A172 (cell line): ENCODE results near the gene ABLIM2. TPM values are rescaled to one million over a fixed set of nuclear protein-coding genes. Genes with fewer than 3 reads are reported as not detected.

Experiments
- DNase-seq: peaks from one replicate; pipeline ENCODE4 v3.0.0-alpha.2; 2015; ENCODE audit warnings: low spot score
- total RNA-seq: library from RNA; depleted of rRNA; stranded (reverse); fragments of >200 nt; shearing (Covaris generic); gene quantifications from 2 replicates; pipeline ENCODE4 v1.2.3, GENCODE V29; 2014

The ABLIM2 gene
- total RNA-seq, 1 experiment from 2014 or later, result 5.1 TPM

DNA sequence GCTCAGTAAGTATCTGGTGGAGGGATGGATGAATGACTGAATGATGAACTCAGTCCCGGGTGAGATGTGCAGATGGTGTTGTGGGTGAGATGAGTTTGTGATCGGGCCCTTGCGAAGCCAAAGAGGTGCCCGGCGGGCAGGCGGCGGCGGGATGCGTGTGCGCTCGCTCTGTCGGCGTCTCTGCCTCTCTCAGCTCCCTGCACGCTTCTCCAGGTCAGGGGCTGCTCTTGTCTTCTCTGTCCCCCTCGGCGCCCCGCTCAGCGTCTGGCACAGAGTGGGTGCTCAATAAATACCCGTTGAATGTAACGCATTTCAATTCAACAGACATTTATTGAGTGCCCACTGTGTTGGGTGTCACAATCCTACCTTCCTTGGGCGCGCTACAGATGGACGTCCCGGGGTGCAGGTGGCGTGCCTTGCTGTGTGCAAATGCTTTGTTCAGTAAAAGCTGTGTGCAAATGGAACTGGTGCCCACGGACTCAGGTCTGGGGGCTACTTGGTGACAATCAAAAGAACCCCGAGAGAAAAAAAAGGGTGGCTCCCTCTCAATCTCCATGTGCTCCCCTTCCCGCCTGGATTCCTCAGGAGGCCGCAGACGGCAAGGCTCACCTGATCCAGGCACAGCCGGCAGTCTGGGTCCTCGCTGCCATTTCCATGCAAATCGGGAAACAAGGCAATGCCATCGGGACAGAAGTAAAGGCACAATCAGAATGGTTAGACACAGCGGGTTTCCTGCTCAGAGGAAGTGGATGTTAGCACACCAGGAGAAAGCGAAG lies 153.4 kb downstream of the ABLIM2 start:
- no peak for DNase-seq

- DNase-seq, result no peak
Measured at GRCh38 chr4:8004066-8004465, 154.5 kb downstream of the ABLIM2 start.

GRCh38 chr4:8002525-8003309 lies 155.9 kb downstream of the ABLIM2 start:
- no peak for DNase-seq

DNA sequence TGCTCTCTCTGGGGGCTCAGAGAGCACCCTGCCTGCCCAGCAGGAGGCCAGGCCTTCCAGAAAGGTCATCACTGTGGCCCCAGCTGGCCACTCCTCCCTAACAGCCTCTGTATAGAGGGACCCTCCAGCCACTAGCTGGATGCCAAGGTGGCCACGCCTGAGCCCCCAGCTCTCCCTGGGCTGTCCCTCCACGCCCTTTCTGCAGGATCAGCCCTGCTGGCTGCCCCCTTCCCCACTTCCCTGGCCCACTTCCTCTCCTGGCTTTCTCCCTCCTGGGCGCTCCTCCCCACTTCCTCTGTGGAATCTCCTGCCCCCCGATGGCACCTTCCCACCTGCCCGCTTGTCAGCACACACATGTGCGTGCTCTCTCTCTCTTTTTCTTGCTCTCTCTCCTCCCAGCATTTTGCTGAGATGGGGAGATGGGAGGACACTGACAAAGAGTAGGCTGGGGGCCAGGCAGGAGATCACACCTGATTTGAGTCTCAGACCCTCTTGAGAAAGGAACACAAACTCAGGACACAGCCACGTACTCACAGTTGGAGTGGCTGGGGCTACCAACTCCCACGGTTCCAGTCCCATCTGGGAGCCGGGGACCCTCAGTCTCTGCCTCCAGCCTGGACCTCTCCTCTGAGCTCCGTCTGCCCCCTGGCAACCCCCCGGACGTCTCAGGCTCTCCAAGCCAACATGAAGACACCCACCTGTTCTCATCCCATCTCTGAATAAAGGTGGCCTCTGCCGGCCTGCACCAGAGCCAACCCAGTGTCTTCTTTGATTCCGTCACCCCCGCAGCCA lies 156.9 kb downstream of the ABLIM2 start:
- no peak for DNase-seq

- no peak for DNase-seq
Measured at GRCh38 chr4:8000721-8001491, 157.7 kb downstream of the ABLIM2 start.

- DNase-seq, result no peak
Measured at GRCh38 chr4:8000247-8000646, 158.4 kb downstream of the ABLIM2 start.

- no peak for DNase-seq
Measured at GRCh38 chr4:7999695-8000094, 158.9 kb downstream of the ABLIM2 start.

- no peak for DNase-seq
Measured at GRCh38 chr4:7999279-7999678, 159.3 kb downstream of the ABLIM2 start.

- no peak for DNase-seq
Measured at GRCh38 chr4:7998447-7998846, 160.2 kb downstream of the ABLIM2 start.

DNA sequence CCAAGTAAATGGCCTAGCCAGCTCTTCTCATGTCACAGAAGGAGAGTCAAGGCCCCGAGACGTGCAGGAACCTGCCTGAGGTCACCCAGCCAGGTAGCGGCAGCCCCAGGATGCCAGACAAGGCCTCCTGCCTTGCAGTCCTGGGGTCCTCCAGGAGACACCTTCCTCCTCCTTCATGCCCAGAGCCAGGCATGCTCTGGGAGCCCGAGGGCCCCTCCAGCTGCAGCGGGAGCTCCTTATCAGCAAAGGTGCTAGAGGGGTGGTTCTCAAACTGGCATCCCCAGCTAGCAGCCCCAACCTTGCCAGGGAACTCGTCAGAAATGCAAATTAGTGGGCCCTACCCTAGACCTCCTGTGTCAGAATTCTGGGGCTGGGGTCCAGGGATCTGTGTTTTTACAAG lies 162.7 kb downstream of the ABLIM2 start:
- no peak for DNase-seq

DNA sequence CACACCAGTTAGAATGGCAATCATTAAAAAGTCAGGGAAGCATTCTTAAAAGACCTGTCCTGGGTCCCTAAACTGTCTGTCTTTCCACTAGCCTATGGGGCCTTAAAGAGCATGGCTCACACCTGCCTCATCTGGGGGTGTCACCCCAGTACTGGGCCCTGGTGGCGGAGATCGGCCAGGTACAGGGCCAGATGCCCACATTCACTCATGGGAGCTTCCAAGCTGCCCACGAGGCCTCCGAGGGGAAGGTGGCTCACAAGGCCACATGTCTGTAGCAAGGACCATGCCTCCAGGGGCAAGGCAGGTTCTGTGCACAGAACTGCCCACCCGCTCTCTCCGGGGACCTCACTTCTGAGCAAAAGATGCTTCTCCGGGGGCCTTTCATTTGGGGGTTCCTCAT lies 163.5 kb downstream of the ABLIM2 start:
- DNase-seq, result no peak

DNA sequence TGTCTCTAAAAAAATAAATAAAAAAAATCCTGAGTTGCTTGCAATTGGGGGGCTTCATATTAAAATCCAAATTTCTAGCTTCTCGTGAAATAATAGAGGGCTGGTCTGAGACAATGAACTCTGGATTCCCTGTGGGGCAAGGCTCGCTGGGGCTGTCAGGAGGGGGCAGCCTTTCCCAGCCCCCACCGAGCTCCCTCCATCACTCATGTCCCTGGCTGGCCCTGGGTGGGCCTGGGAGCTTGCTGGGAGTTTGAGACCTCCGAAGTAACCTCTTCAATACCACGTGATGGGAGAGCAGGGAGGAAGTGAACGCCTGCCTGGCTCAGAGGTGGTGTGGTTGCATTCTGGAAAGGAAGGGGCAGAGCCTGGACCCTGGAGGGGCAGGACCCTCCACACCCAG lies 164.9 kb downstream of the ABLIM2 start:
- no peak for DNase-seq

GRCh38 chr4:7992846-7993245 lies 165.8 kb downstream of the ABLIM2 start:
- no peak for DNase-seq

- DNase-seq, result no peak
Measured at GRCh38 chr4:7990807-7991459, 167.7 kb downstream of the ABLIM2 start.

DNA sequence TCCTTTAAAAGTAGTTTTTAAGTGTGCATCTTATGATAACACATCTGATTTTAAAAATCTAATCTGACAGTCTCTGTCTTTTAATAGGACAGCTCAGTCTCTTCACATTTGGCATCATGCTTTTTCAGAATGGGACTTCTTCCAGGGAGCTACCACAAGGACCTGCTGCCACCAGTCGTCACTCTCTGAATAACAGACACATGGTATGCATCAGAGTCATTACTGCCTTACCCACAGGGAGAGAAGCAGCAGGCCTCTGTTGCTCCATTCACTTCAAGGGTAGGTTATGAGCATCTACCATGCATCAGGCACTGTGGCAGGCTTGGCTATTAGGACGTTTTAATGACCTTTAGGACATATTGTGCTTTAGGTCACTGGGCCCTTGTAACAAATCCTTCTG lies 169.0 kb downstream of the ABLIM2 start:
- no peak for DNase-seq

DNA sequence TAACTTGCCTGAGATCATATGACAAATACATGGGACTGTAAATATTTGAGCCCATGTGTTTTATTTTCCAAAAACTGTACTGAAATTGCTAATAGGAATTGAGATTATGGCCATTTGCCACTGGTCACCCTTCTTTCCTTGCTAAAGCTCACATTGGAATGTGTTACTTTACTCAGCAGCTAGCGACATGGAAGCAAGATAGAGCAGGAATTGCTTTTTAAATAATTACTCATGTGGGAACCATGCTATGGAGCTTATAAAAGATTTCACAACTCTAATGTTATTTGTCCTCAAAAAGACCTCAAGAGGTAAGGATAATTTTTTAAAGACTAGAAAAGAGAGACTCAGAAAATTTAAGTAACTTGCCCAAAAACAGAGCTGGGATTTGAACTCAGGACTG lies 170.2 kb downstream of the ABLIM2 start:
- peak; percentile 37 for DNase-seq

GRCh38 chr4:7987148-7987989 lies 171.2 kb downstream of the ABLIM2 start:
- DNase-seq, result peak; percentile 76

GRCh38 chr4:7985891-7986441 lies 172.6 kb downstream of the ABLIM2 start:
- DNase-seq, result no peak

DNA sequence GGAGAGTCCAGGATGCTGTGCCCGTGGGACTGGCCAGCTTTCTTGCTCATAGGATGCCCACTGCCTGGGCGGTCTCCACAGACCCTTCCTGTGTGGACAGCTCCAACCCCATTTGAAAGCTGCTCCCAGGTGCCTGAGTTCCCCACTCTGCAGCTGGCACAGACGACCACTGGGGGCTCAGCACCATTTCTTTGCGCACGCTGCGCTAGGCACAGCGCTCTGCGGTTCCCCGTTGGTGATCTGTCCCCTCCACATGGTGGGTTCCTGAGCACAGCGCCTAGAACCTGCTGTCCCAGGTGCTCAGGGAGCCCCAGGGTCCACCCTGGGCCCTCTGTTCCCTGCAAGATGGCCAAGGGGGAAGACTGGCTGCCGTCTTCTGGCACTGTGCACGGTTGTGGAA lies 173.5 kb downstream of the ABLIM2 start:
- no peak for DNase-seq
